ENCODE results near the gene OR12D1. TPM values are rescaled to one million over a fixed set of nuclear protein-coding genes. Genes with fewer than 3 reads are reported as not detected.

OR12D1 gene
- total RNA-seq, 2 experiments from 2014 or later = not detected

- Mint-ChIP-seq H3K9me3 (no peaks in the 10 kb centered on the region), H3K27ac (no peak overlapping the region), H3K4me1 (ENCODE audit: low read depth) (no peaks in the 10 kb centered on the region), H3K4me3 (no peak overlapping the region), H3K36me3 (ENCODE audit: low read depth) (no peaks in the 10 kb centered on the region), H3K27me3 (peaks cover 49% of the 10 kb centered on the region)
- Histone ChIP-seq H3K36me3 (ENCODE audit: insufficient read depth, low read length) (no peaks in the 10 kb centered on the region), H3K4me1 (ENCODE audit: insufficient read depth, low read length) (no peaks in the 10 kb centered on the region), H3K9me3 (ENCODE audit: control insufficient read depth in 1 of 2, insufficient read depth in 1 of 2, low read length in 2 of 2) (no peaks in the 10 kb centered on the region), H3K4me3 (ENCODE audit: low read length) (no peak overlapping the region), H3K27ac (ENCODE audit: low read depth in 1 of 2, low read length in 2 of 2) (no peak overlapping the region), H3K27me3 (ENCODE audit: control insufficient read depth in 1 of 2, insufficient read depth in 2 of 2, low read length in 2 of 2) (peaks cover 3 to 9% of the 10 kb centered on the region in 2 experiments)
- intact Hi-C loops (cut with DNase I, micrococcal nuclease) = no loop called here
- ChIA-PET POLR2A (no interaction called here), CTCF (no interaction called here)
- DNase-seq (no peak), ATAC-seq (ENCODE audit: poor library complexity) (no peak)
- TF ChIP-seq CTCF (IDR thresholded peaks at IDR 0.05) = no peak
Measured at GRCh38 chr6:29465801-29466200, 51.1 kb downstream of the OR12D1 start.

- Mint-ChIP-seq H3K36me3 (ENCODE audit: low read depth) (no peaks in the 10 kb centered on the region), H3K9me3 (no peaks in the 10 kb centered on the region), H3K27ac (no peak overlapping the region), H3K4me1 (ENCODE audit: low read depth) (no peaks in the 10 kb centered on the region), H3K27me3 (peaks cover 46% of the 10 kb centered on the region), H3K4me3 (no peak overlapping the region)
- no peaks in the 10 kb centered on the region for H3K9me3 ChIP-seq (ENCODE audit: control insufficient read depth in 1 of 2, insufficient read depth in 1 of 2, low read length in 2 of 2)
- no peaks in the 10 kb centered on the region for H3K4me1 ChIP-seq (ENCODE audit: insufficient read depth, low read length)
- intact Hi-C loops (cut with DNase I, micrococcal nuclease) = no loop called here
- DNase-seq (no peak), ATAC-seq (ENCODE audit: poor library complexity) (no peak)
- no peak overlapping the region for H3K27ac ChIP-seq (ENCODE audit: low read depth in 1 of 2, low read length in 2 of 2)
- ChIA-PET POLR2A (no interaction called here), CTCF (no interaction called here)
- no peaks in the 10 kb centered on the region for H3K36me3 ChIP-seq (ENCODE audit: insufficient read depth, low read length)
- H3K4me3 ChIP-seq (ENCODE audit: low read length) = no peak overlapping the region
- H3K27me3 ChIP-seq (ENCODE audit: control insufficient read depth in 1 of 2, insufficient read depth in 2 of 2, low read length in 2 of 2) = peaks cover 3 to 8% of the 10 kb centered on the region in 2 experiments
- no peak for TF ChIP-seq CTCF (IDR thresholded peaks at IDR 0.05)
Measured at GRCh38 chr6:29466241-29466640, 51.5 kb downstream of the OR12D1 start.

Other genes with a start within 250 kb of the OR12D1 start
- not detected for gene OR2J2, start 244.0 kb upstream of the OR12D1 start, total RNA-seq
- gene OR14J1, start 113.2 kb upstream of the OR12D1 start, total RNA-seq = not detected
- gene OR5V1, start 46.1 kb upstream of the OR12D1 start, total RNA-seq = not detected
- gene OR12D3, start 39.6 kb upstream of the OR12D1 start, total RNA-seq = not detected
- not detected for gene OR12D2, start 19.3 kb upstream of the OR12D1 start, total RNA-seq
- not detected for gene OR10C1, start 24.4 kb downstream of the OR12D1 start, total RNA-seq
- not detected for gene OR11A1, start 42.1 kb downstream of the OR12D1 start, total RNA-seq
- not detected for gene OR2H1, start 42.2 kb downstream of the OR12D1 start, total RNA-seq
- not detected for gene MAS1L, start 73.0 kb downstream of the OR12D1 start, total RNA-seq
- gene UBD, start 144.8 kb downstream of the OR12D1 start, total RNA-seq = not detected
- not detected for gene OR2H2, start 170.2 kb downstream of the OR12D1 start, total RNA-seq
- 10 to 100 TPM; 78.4 to 79.9 TPM for gene GABBR1, start 218.3 kb downstream of the OR12D1 start, total RNA-seq
- gene MOG, start 242.2 kb downstream of the OR12D1 start, total RNA-seq = not detected

Measured in CD4-positive, alpha-beta T cell (primary cell).